HepG2 (cell line): ENCODE data around the gene ACVR1B. TPM values are rescaled to one million over a fixed set of nuclear protein-coding genes. Genes with fewer than 3 reads are reported as not detected.

Experiments used
- ATF7 ChIP-seq, 2 experiments: fragments of 450-650 bp in 1 of 2; sonication (generic) in 1 of 2; formaldehyde crosslinking in 1 of 2; IDR thresholded peaks; 2 replicates each; pipeline versions ENCODE4 v1.4.0 to v1.6.1; 2016 to 2020; ENCODE audit warnings: antibody characterized with exemption in 1 of 2, mild to moderate bottlenecking in 1 of 2, missing genetic modification reagents in 1 of 2
- BHLHE40 ChIP-seq: IDR thresholded peaks from 2 replicates; pipeline ENCODE4 v1.6.1; 2011; ENCODE audit warnings: low read length, improper control_type of control experiment
- GLI4 ChIP-seq: sonication (generic); formaldehyde crosslinking; IDR thresholded peaks from 2 replicates; pipeline ENCODE4 v1.5.1; 2020; ENCODE audit warnings: missing genetic modification reagents, mild to moderate bottlenecking, moderate library complexity, borderline replicate concordance
- KDM5A ChIP-seq: fragments of 200-600 bp; sonication (generic); IDR thresholded peaks from 2 replicates; pipeline ENCODE4 v1.7.0; 2018; ENCODE audit warnings: antibody characterized with exemption, mild to moderate bottlenecking, low read length, borderline replicate concordance
- MEIS2 ChIP-seq: sonication (generic); formaldehyde crosslinking; IDR thresholded peaks from 2 replicates; pipeline ENCODE4 v1.9.0; 2021; ENCODE audit warnings: mild to moderate bottlenecking, missing genetic modification reagents
- NBN ChIP-seq: fragments of 450-650 bp; conservative IDR thresholded peaks from 2 replicates; pipeline ENCODE4 v1.6.1; 2017
- NFATC3 ChIP-seq: sonication (generic); formaldehyde crosslinking; IDR thresholded peaks from 2 replicates; pipeline ENCODE4 v1.5.1; 2020; ENCODE audit warnings: mild to moderate bottlenecking, missing genetic modification reagents
- NFYB ChIP-seq: sonication (generic); formaldehyde crosslinking; IDR thresholded peaks from 2 replicates; pipeline ENCODE4 v1.4.0; 2020; ENCODE audit warnings: missing genetic modification reagents
- SALL1 ChIP-seq: sonication (generic); formaldehyde crosslinking; IDR thresholded peaks from 2 replicates; pipeline ENCODE4 v1.8.0; 2022; ENCODE audit warnings: mild to moderate bottlenecking, missing genetic modification reagents
- TCF12 ChIP-seq, 2 experiments: fragments of 450-650 bp in 1 of 2; sonication (generic) in 1 of 2; formaldehyde crosslinking in 1 of 2; IDR thresholded peaks; 2 replicates each; pipeline versions ENCODE4 v1.6.1 to v1.8.0; 2017 to 2022; ENCODE audit warnings: antibody characterized with exemption in 1 of 2, mild to moderate bottlenecking in 1 of 2, missing genetic modification reagents in 1 of 2, moderate library complexity in 1 of 2
- ZNF234 ChIP-seq: sonication (generic); formaldehyde crosslinking; conservative IDR thresholded peaks from 2 replicates; pipeline ENCODE4 v1.5.1; 2020; ENCODE audit warnings: mild to moderate bottlenecking, missing genetic modification reagents
- ZNF598 ChIP-seq: sonication (generic); formaldehyde crosslinking; IDR thresholded peaks from 2 replicates; pipeline ENCODE4 v1.5.1; 2020; ENCODE audit warnings: mild to moderate bottlenecking, missing genetic modification reagents, borderline replicate concordance
- ZNF788 ChIP-seq: sonication (generic); formaldehyde crosslinking; IDR thresholded peaks from 2 replicates; pipeline ENCODE4 v1.5.0; 2020; ENCODE audit warnings: mild to moderate bottlenecking, missing genetic modification reagents, borderline replicate concordance
- polyA plus RNA-seq, 8 experiments: library from polyadenylated mRNA; depleted of rRNA in 3 of 8; stranded (reverse) in 7 of 8; unstranded in 1 of 8; fragments of >200 nt; fragmentation: Illumina TruSeq in 4 of 8; extraction: Trizol in 4 of 8; gene quantifications; 2 replicates each; pipeline versions ENCODE4 v1.2.1 to v1.2.3, GENCODE V29; 2011 to 2016; ENCODE audit warnings: low read depth in 4 of 8, missing spikeins in 1 of 8, mixed read lengths in 1 of 8; ENCODE audit not compliant: insufficient read depth in 1 of 8
- total RNA-seq, 5 experiments: library from RNA; depleted of rRNA; stranded (reverse); fragments of >200 nt; fragmentation: Illumina TruSeq; extraction: Trizol; gene quantifications; 2 replicates each; pipeline ENCODE4 v1.2.3, GENCODE V29; 2016; ENCODE audit warnings: low read depth in 1 of 5
- TF ChIP-seq, protein P1 (sequence below): conservative IDR thresholded peaks from 2 replicates; pipeline ENCODE4 v1.6.1; 2018; ENCODE audit warnings: missing genetic modification reagents

ACVR1B gene
- total and polyA plus RNA-seq, 2 of the 13 experiments (the other 11 are each of a cell fraction or from before 2014, with no cell fraction given) = 8.9 to 12.1 TPM

DNA sequence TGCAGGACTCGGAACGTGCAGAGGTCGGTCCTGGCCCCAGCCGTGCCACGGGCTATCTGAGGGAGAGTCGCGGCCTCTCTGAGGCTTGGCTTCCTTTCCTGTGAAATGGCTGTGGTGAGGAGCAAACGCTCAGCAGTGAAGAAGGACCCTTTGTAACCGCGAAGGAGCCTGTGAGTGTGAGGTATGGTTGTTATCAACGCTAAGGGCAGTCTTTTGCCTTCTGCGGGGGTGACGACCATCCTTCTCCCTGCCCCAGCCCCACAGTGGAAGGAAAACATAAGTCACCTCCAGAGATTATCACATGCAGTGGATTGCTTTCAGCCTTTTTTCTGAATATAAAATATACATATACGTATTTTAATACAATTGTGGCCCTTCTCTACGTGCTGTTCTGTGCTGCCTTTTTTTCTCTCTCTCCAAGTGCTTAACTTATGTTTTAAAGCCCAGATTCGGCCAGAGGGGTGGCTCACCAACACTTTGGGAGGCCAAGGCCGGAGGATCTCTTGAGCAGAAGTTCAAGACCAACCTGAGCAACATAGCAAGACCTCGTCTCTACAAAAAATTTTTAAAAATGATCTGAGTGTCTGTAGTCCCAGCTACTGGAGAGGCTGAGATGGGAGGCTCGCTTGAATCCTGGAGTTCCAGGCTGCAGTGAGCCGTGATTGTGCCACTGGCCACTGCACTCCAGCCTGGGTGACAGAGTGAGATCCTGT lies 72.6 kb downstream of the ACVR1B start (continued):
- TF ChIP-seq NFATC3 (CRISPR knock-in tag) = 0 out of 2 replicates have a peak, but pooled peaks have one; percentile 35
- TF ChIP-seq ZNF234 = no peak
- TF ChIP-seq SALL1 (CRISPR knock-in tag) = peak; percentile 7; the same call in 1 of the 2 replicates
- TF ChIP-seq KDM5A = peak; percentile 63; the same call in 1 of the 2 replicates
- peak; percentile 42; the same call in 1 of the 2 replicates for TF ChIP-seq BHLHE40
- 0 out of 2 replicates have a peak, but pooled peaks have one; percentile 85 for TF ChIP-seq ZNF598 (CRISPR knock-in tag)
- TF ChIP-seq NBN = no peak
- TF ChIP-seq TCF12 (IDR thresholded peaks at IDR 0.05) = no peak
- no peak for TF ChIP-seq TCF12 (CRISPR knock-in tag; IDR thresholded peaks at IDR 0.05)
- TF ChIP-seq, protein P1, sequence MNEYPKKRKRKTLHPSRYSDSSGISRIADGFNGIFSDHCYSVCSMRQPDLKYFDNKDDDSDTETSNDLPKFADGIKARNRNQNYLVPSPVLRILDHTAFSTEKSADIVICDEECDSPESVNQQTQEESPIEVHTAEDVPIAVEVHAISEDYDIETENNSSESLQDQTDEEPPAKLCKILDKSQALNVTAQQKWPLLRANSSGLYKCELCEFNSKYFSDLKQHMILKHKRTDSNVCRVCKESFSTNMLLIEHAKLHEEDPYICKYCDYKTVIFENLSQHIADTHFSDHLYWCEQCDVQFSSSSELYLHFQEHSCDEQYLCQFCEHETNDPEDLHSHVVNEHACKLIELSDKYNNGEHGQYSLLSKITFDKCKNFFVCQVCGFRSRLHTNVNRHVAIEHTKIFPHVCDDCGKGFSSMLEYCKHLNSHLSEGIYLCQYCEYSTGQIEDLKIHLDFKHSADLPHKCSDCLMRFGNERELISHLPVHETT (CRISPR knock-in tag) = no peak
- no peak for TF ChIP-seq ATF7 (IDR thresholded peaks at IDR 0.05)
- peak; percentile 29; the same call in 1 of the 2 replicates for TF ChIP-seq ATF7 (CRISPR knock-in tag; IDR thresholded peaks at IDR 0.05)
- peak; percentile 2; the same call in 1 of the 2 replicates for TF ChIP-seq ZNF788 (CRISPR knock-in tag)
- 0 out of 2 replicates have a peak, but pooled peaks have one; percentile 62 for TF ChIP-seq GLI4 (CRISPR knock-in tag)
- no peak for TF ChIP-seq NFYB (CRISPR knock-in tag)
- no peak for TF ChIP-seq MEIS2 (CRISPR knock-in tag)
